ENCODE results near the gene LTB4R. TPM values are rescaled to one million over a fixed set of nuclear protein-coding genes. Genes with fewer than 3 reads are reported as not detected.
A peak's percentile ranks its signal among the peaks of the same experiment; 100 is the strongest.

The LTB4R gene
- total and polyA plus RNA-seq, 9 of the 15 experiments (the other 6 are each of a cell fraction or from before 2014, with no cell fraction given) = 0.38 to 10.5 (median 2.8) TPM

- TF ChIP-seq ATF7 (IDR thresholded peaks at IDR 0.05) (peak; percentile 79), KLF16 (IDR thresholded peaks at IDR 0.05) (no peak), HDAC2 (IDR thresholded peaks at IDR 0.05) (0 out of 2 replicates have a peak, but pooled peaks have one; percentile 26), POLR2AphosphoS5 (IDR thresholded peaks at IDR 0.05; ENCODE audit: control insufficient read depth, insufficient read depth, low read depth, low read length) (peak; percentile 55; the same call in 1 of the 2 replicates), ZBTB17 (CRISPR knock-in tag; IDR thresholded peaks at IDR 0.05) (no peak), E2F1 (CRISPR knock-in tag; IDR thresholded peaks at IDR 0.05) (no peak), ETV5 (CRISPR knock-in tag; IDR thresholded peaks at IDR 0.05; ENCODE audit: low read depth) (no peak; the same call in 1 of the 2 replicates), ZKSCAN8 (CRISPR knock-in tag; IDR thresholded peaks at IDR 0.05) (no peak), ZNF830 (CRISPR knock-in tag; IDR thresholded peaks at IDR 0.05) (no peak), NFYB (IDR thresholded peaks at IDR 0.05; ENCODE audit: extremely low read depth, insufficient read length) (no peak), E2F6 (IDR thresholded peaks at IDR 0.05; ENCODE audit: borderline replicate concordance in 1 of 2, extremely low read depth in 1 of 2, insufficient read depth in 1 of 2, insufficient read length in 1 of 2, low read depth in 1 of 2, low read length in 1 of 2, poor library complexity in 1 of 2, severe bottlenecking in 1 of 2) (peak; percentile 31 to 50), HBP1 (CRISPR knock-in tag; IDR thresholded peaks at IDR 0.05) (no peak), KHSRP (IDR thresholded peaks at IDR 0.05) (peak; percentile 94), IFI16 (CRISPR knock-in tag; IDR thresholded peaks at IDR 0.05) (no peak), KDM4B (IDR thresholded peaks at IDR 0.05; ENCODE audit: borderline replicate concordance in 2 of 2, low read depth in 1 of 2) (no peak), PYGO2 (tag; IDR thresholded peaks at IDR 0.05) (no peak), CTCF (IDR thresholded peaks at IDR 0.05 in 2 of 3, conservative IDR thresholded peaks at IDR 0.05 in 1 of 3; ENCODE audit: insufficient read depth in 2 of 3, low read depth in 1 of 3, low read length in 3 of 3) (no peak), THAP7 (CRISPR knock-in tag; IDR thresholded peaks at IDR 0.05) (no peak), ZNF12 (CRISPR knock-in tag; IDR thresholded peaks at IDR 0.05) (no peak; the same call in 1 of the 2 replicates), ZNF507 (tag; conservative IDR thresholded peaks at IDR 0.05) (no peak), ZNF778 (CRISPR knock-in tag; IDR thresholded peaks at IDR 0.05) (no peak)
Observed at GRCh38 chr14:24299255-24300191, 11.8 kb upstream of the LTB4R start, which contains the start of the genes DHRS1 and NOP9 (continued).

All from K562 (cell line).